NCI-H69 (cell line): ENCODE data around the gene VWF.
"Not testable (repeated sequence)": the region's sequence is repeated elsewhere in the genome, so short reads cannot be mapped to it uniquely, and the experiment has no call there.

Experiments used
- DNase-seq: peaks from one replicate; lab custom pipeline; 2025; lab: John Stamatoyannopoulos, UW

VWF gene

DNA sequence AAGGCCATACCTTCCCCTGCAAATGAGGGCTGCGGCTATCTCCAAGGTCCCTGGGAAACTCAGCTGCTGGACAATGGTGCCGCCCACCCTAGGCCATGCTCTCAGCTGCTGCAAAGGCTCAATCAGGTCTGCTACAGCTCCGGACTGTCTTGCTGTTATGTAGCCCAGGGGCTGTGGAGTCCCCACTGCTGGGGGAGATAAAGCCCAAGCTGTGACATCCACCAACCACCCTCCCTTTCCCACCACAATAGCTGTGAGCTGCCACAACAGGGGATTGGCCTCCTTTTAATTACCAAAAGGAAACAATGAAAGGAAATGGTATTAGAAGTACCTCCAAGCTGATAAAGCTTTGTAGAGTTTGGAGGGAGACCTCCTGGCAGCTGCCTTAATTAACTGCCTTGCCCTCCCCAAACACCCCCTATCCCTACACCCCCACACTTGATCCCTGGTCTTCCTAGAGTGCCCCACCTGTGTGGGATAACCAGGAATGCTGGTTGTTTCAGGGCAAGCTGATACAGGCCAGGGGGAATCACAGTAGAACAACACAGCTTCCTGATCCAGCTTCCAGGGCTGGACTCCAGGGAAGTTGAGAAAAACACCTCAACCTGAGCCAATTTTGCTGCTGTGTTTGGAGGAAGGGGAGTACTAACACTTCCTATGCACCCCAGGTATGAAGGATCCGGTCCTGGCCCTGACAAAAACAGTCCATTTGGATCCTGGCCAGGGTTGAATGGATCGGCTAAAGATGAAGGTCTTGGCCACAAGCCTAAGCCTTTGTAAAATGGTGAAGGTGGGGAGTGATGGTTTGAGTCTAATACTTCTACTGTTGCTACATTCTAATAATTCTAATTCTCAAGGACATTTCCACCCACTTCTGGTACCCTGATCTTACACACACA, at the start of gene VWF:
Gene VWF (minus strand): TSS at position 260 of the 899 bp plus-strand sequence. CDS start 1,474 bp downstream, outside the sequence.
- DNase-seq: no peak

GRCh38 chr12:6172862-6173261, 48.4 kb upstream of the VWF start:
- no peak for DNase-seq

GRCh38 chr12:6172086-6172485, 47.6 kb upstream of the VWF start:
- DNase-seq: no peak

- DNase-seq: no peak
Measured at GRCh38 chr12:6171409-6172015, 47.0 kb upstream of the VWF start.

DNA sequence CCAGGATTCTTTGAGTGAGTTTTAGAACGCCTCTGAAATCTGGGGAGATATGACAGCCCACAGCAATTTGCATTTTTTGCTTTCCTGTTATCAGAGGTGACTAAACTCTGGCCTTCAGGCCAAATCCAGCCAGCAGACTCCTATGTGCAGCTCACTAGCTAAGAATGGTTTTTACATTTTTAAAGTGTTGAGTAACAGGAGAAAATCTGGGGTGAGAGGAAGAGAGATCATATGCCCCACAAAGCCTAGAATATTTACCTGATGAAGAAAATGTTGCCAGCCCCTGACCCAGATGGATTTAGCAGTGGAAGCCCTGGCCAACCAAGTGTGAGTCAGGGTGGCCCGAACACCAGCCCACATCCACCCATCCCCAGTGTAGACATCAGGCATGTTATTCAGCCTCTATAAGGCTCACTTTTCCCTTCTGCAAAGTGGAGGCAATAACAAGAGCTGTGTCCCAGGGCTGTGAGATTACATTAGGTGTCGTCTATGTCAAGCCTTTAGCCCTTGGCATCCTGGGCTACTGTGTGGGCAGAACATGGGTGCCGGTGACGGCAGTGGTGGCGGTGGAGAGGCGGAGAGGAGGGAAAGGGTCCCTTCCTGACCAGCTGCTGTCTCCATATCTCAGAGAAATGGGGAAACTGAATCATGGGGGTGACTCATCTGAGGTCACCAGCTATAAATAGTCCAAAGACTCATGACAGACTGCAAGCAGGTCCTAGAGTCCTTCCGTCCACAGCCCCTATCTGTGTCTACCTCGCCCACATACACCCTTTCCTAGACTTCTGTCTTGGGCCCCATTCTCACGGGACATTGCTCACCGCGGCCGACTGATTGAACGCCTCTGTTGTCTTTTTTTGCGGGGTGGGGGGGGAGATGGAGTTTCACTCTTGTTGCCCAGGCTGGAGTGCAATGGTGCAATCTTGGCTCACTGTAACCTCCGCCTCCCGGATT, 43.1 kb upstream of the VWF start:
- no peak for DNase-seq

- DNase-seq: no peak
Measured at GRCh38 chr12:6166808-6167207, 42.3 kb upstream of the VWF start.

DNA sequence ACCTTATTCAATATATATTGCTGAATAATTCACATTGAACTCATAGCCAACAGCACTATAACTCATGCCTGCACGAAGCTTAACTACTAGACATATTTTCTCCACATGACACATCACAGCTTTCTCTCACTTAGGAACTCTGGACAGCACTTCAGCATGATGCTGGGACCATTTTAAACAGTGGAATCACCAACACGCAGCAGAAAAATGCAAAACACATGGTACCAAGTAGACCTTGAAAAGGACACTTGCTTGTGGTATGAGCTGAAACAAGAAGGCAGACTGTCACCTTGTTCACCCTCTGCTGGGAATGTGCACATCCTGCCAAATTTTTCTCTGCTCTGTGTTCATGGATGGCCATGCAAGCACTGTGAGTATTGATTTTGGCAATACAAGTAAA, 40.9 kb upstream of the VWF start:
- no peak for DNase-seq

DNA sequence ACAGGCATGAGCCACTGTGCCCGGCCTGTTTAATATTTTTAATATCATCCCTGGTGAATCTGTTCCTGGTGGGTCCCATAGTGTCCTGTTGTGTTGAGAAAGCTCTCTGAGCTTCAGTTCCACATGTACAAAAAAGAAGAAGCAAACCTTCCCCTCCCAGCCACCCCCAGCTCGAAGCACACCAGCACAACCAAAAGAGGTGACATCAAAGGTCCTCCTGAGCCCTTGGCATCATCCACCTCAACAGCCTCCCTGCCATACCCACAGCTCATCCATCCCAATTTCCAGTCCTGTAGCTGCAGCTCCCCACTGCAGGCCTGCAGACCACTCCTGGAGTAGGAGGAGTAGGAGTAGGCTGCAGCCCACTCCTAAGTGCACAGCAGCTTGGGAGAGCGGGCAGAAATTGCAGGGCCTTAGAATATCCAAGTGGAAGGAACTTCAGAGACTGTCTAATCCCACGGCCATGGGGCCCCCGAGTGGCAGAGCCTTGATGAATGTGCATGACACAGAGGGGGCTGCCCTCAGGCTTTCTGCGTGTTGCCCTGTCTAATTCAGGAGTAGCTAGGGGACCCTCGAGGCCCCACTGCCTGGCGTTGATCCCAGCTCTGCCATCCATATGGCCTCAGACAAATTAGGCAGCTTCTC, 39.1 kb upstream of the VWF start:
- no peak for DNase-seq

- no peak for DNase-seq
Measured at GRCh38 chr12:6161124-6161882, 36.8 kb upstream of the VWF start.

DNA sequence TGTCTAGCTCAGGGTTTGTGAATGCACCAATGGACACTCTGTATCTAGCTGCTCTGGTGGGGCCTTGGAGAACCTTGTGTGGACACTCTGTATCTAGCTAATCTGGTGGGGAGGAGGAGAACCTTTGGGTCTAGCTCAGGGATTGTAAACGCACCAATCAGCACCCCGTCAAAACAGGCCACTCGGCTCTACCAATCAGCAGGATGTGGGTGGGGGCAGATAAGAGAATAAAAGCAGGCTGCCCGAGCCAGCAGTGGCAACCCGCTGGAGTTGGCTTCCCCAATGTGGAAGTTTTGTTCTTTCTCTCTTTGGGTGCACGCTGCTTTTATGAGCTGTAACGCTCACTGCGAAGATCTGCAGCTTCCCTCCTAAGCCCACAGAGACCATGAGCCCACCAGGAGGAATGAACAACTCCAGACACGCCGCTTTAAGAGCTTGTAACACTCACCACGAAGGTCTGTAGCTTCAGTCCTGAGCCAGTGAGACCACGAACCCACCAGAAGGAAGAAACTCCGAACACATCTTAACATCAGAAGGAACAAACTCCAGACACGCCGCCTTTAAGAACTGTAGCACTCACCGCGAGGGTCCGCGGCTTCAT, 35.7 kb upstream of the VWF start:
- not testable (repeated sequence) for DNase-seq

DNA sequence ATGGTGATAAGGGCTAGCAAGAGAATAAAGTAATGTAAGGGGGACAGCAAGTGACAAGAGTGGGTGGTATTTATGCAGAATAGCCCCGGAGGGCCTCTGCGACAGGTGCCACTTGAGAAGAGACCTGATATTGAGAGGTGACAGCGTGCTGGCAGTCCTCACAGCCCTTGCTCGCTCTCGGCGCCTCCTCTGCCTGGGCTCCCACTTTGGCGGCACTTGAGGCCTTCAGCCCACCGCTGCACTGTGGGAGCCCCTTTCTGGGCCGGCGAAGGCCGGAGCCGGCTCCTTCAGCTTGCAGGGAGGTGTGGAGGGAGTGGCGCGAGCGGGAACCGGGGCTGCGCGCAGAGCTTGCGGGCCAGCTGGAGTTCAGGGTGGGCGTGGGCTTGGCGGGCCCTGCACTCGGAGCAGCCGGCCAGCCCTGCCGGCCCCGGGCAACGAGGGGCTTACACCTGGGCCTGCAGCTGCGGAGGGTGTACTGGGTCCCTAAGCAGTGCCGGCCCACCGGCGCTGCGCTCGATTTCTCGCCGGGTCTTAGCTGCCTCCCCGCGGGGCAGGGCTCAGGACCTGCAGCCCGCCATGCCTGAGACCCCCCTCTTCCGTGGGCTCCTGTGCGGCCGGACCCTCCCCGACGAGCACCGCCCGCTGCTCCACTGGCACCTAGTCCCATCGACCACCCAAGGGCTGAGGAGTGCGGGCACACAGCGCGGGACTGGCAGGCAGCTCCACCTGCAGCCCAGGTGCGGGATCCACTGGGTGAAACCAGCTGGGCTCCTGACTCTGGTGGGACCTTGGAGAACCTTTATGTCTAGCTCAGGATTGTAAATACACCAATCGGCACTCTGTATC, 34.9 kb upstream of the VWF start:
- DNase-seq: not testable (repeated sequence)

- no peak for DNase-seq
Measured at GRCh38 chr12:6158749-6159148, 34.3 kb upstream of the VWF start.

GRCh38 chr12:6158255-6158654, 33.8 kb upstream of the VWF start:
- DNase-seq: no peak

- no peak for DNase-seq
Measured at GRCh38 chr12:6157482-6157881, 33.0 kb upstream of the VWF start.

DNA sequence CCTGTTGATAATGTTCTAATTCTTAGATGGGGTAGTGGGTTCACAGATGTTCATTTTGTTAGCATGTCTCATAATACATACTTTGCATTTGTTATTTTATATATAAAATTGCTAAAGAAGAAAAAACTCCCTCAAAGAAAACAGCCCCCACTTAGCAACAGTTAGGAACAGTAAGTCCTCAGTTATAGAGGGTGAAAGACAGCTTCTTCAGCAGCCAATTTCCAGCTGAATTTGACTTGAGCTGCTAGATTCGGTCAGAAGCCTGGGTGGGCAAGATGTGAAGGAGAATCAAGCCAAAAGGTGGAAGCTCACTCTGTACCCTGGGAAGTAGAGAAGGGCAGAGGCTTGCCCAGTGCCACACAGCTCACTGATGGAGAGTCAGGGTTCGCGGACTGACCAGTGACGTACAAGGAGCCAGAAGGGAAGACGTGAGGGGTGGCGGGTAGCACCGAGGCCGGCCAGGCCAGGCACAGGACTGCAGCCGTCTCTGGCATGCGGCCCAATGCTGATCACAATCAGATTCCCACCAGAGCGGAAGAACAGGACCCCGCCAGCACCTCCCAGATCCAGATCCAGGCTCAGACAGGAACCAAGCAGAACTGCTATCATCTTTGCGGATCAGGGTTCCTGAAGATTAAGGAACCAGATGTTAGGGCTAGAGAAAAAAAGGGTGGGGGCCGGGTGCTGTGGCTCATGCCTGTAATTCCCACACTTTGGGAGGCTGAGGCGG, 30.4 kb upstream of the VWF start:
- DNase-seq: no peak

GRCh38 chr12:6148722-6149121, 24.3 kb upstream of the VWF start:
- DNase-seq: not testable (repeated sequence)

DNA sequence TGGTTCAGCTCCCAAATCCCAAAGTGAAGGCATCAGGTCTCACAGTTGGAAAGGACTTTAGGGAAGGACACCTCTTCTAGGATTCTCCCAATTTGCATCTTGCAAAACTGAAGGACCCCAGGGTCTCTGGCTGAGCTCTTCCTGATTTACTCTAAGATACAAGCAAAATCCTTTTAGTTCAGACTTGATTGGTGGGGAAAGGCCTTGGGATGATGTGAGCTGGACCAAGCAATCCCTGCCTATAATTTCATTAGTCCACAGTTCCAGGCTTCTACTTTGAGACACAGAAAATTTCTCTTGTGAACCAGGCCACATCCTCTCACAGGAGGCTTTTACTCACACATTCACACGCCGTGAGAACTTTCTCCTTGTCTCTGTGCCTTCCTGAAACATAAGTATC, 23.6 kb upstream of the VWF start:
- DNase-seq: no peak

GRCh38 chr12:6146951-6147350, 22.5 kb upstream of the VWF start:
- no peak for DNase-seq

DNA sequence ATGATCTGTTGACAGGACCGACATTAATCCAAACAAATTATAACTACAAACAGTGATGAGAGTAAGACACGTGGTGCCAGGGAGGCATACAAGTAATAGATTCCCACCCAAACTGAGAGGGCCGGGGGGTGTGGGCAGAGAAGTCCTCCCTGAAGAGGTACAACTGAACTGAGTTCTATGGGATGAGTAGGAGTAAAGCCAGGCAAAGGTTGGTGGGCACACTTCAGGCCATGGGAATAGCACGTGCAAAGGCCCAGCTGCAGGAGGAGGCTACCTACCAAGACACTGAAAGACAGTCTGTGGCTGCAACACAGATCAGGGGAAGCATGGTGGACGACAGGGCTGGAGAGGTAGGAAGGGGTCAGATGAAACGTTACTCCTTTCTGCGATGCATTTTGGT, 22.0 kb upstream of the VWF start:
- DNase-seq: no peak
